IPS-NIHi7 (cell line): Measurements from ENCODE around the gene MYH9.
"Not testable (repeated sequence)": the region's sequence is repeated elsewhere in the genome, so short reads cannot be mapped to it uniquely, and the experiment has no call there.

ENCODE experiments used
- DNase-seq: peaks from one replicate; pipeline ENCODE4 v3.0.0; 2012; ENCODE audit warnings: mixed read lengths; ENCODE audit errors: extremely low spot score

Gene MYH9

GRCh38 chr22:36413022-36413775, 25.4 kb upstream of the MYH9 start:
- no peak for DNase-seq

GRCh38 chr22:36411589-36412258, 24.0 kb upstream of the MYH9 start:
- no peak for DNase-seq

DNA sequence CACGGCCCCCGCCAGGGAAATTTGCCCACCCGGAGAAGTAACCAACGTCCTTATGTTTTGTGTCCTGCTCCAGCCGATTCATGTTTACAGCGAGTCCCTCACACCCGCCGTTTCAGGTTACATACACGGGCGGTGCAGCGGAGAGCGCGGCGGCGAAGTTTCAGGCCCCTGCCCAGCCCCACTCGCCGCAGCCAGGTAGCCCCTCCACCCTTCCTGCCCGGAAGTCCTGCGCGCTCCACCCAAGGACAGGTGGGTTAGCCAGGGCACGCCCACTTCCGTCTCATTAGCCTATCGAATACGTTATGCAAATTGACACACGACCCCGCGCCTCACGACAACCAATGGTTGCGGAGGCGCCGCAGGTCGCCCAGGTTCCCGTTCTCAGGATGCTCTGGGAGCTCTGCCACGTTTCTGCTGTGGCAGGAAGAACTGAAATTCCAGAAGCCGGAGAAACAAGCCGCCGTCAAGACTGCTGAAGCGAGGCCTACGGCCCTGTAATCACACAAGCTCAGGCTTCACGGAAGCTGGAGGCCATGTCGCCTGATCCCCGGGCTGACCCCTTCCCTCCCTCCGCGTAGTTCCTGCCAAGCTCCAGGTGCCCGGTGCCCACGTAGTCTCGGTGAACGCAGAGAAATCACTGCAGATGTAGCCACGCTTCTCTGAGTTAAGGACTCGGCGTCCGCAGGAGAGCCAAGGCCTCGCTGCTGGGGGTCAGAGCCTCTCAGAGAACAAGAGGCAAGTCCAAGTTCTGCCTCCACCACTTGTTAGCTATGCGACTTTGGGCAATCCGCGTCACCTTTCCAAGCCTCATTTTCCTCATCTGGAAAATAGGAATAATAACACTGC, 22.4 kb upstream of the MYH9 start:
- peak; percentile 98 for DNase-seq

DNA sequence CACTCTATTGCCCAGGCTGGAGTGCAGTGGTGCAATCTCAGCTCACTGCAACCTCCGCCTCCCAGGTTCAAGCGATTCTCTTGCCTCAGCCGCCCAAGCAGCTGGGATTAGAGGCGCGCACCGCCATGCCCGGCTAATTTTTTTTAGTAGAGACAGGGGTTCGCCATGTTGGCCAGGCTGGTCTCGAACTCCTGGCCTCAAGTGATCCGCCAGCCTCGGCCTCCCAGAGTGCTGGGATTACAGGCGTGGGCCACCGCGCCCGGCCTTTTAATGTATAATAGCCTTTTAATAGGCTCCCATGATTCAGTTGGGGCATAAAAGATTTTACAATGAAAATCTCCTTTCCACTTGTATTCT, 21.8 kb upstream of the MYH9 start:
- not testable (repeated sequence) for DNase-seq

GRCh38 chr22:36409056-36409455, 21.3 kb upstream of the MYH9 start:
- no peak for DNase-seq

DNA sequence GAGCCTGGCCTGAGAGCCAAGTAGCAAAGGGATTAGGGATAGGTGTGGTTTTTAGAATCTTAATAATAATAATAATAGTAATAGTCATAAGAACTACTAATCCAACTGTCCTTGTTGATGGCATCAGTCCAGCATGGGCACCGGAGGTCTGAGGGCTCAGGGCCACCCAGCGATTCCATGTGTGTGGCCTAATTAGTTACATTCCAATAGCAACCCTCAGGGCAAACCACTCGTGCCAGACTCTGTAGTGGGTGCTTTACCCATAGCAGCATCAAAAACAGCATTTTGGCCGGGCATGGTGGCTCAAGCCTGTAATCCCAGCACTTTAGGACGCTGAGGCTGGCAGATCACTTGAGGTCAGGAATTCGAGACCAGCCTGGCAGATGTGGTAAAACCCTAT, 19.0 kb upstream of the MYH9 start:
- DNase-seq = no peak

DNA sequence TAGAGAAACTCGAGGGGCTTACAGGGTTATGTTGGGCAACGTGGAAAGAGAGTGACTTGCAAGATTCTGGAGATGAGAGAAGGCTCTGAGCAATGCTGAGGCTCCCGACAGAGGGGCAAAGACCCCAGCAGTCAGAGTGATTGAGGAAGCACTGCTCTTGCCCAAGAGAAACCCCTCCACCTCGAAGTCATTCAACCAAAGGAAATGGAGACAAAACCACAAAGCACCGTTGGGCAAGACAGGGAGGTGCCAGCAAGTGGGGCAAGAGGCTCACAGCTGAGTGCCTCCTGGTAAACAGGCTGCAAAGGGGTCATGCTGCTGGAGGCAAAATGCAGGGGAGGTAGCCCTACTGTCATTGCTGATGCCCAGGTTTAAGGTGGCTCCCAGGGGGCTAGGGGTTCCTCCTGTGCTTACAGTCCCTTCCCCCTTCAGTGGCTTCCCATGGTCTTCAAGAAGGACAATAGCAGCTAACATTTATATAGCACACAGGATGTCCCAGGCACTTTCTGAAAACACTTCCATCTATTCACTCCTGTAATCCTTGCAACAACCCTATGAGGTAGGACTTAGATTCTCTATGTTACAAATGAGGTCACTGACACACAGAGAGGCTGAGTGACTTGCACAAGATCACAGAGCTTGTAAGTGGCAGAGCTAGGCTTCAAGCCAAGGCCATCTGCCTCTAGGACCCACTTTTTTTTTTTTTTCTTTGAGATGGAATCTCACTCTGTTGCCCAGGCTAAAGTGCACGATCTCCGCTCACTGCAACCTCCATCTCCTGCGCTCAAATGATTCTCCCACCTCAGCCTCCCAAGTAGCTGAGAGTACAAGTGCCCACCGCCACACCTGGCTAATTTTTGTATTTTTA, 18.1 kb upstream of the MYH9 start:
- no peak for DNase-seq

- DNase-seq = no peak
These were observed 17.5 kb upstream of the MYH9 start for GRCh38 chr22:36405221-36405661.

- DNase-seq = no peak
These were observed 16.7 kb upstream of the MYH9 start for GRCh38 chr22:36404446-36404845.

GRCh38 chr22:36399472-36399778, 11.7 kb upstream of the MYH9 start:
- DNase-seq = no peak

DNA sequence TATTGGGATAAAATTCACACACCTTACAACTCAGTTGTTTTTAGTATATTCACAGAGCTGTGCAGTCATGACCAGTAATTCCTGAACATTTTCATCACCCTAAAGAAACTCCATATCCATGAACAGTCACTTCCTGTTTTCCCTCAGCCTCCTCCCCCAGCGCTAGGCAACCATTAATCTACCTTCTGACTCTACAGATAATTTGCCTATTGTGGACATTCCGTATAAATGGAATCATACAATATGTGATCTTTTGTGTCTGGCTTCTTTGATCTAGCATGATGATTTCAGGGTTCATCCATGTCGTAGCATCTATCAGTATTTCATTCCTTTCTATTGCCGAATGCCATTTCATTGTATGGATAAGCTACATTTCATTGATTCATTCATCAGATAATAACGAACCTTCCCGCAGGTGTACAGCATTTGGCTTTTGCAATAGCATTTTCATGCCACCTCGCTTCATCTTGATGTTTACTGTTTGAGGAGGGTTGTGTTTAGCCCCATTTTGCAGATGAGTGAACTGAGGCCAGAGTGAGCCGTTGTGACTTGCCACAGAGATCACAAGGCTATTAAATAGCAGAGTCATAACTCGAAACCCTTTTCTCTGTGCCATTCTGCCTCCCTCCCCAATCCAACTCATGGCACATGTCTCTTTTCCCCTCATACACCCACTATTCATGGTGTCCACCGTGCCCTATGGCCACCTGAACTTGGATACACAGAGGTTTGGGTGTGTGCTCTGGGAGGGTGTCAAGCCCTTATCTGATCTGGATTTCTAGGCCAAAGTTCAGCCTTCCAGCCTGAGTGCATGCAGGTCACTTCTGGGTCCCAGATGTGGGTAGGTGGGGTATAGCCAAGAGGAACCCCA, 11.1 kb upstream of the MYH9 start:
- DNase-seq = no peak

DNA sequence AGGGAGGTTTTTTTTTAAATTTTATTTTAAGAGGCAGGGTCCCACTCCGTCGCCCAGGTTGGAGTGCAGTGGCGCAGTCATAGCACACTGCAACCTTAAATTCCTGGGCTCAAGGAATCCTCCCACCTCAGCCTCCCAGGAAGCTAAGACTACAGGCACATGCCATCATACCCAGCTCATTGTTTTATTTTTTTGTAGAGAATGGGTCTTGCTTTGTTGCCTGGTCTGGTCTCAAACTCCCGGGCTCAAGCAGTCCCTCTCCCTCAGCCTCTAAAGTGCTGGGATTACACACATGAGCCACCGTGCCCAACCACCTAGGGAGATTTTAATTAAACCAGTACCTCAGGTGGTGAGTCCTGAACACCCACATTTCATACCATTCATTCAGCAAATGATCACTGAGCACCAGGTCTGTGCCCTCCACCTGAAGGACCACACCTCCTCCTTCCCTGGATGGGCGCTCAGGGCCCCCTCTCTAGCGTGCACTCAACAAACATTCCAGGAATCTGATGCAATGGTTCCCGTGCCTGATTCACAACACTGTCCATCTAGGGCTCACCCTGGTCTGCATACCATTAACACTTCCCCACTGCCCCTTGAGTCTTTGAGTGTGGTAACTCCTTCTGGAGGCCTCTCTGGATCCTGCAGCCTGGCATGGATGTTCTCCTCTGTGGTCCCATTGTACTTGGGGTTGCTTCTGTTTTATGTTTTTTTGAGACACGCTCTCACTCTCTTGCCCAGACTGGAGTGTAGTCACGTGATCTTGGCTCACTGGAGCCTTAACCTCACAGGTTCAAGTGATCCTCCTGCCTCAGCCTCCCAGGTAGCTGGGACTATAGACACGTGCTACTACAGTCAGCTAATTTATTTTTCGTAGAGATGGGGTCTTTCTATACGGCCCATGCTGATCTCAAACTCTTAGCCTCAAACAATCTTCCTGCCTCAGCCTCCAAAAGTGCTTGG, 9.6 kb upstream of the MYH9 start:
- no peak for DNase-seq

DNA sequence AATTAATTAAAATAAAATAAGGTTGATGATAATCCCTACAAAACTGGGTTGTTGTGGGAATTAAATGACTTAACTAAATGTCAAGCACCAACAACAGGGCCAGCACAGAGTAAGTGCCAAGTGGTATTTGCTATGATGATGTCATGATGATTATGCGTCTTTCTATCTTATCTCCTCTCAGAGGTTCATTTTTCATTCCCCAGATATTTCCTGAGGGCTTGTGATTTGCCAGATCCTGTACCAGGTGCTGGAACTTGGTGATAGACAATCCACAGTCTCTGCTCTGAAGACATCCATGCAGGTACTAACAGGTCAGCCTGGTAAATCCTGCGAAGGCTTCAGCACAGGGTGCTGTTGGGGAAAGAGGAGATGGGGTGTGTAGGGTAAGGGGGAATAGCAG, 8.1 kb upstream of the MYH9 start:
- no peak for DNase-seq

- no peak for DNase-seq
These were observed 7.5 kb upstream of the MYH9 start for GRCh38 chr22:36395055-36395849.

GRCh38 chr22:36391638-36392037, 3.9 kb upstream of the MYH9 start:
- DNase-seq = no peak

- DNase-seq = not testable (repeated sequence)
These were observed 1.4 kb upstream of the MYH9 start for GRCh38 chr22:36389122-36389521.

DNA sequence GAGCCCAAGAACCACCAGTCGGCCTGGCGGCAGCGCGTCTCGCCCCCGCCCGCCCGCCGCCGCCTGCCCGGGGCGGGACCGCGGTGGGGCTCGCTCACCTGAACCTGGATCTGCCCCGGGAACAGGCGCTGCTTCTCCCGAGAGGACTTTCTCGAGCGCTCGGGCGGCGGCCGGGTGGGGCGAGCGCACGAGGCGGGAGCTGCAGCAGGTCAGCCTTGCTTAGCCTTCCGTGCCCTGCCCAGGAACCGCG, 133 bp downstream of the MYH9 start:
- no peak for DNase-seq

DNA sequence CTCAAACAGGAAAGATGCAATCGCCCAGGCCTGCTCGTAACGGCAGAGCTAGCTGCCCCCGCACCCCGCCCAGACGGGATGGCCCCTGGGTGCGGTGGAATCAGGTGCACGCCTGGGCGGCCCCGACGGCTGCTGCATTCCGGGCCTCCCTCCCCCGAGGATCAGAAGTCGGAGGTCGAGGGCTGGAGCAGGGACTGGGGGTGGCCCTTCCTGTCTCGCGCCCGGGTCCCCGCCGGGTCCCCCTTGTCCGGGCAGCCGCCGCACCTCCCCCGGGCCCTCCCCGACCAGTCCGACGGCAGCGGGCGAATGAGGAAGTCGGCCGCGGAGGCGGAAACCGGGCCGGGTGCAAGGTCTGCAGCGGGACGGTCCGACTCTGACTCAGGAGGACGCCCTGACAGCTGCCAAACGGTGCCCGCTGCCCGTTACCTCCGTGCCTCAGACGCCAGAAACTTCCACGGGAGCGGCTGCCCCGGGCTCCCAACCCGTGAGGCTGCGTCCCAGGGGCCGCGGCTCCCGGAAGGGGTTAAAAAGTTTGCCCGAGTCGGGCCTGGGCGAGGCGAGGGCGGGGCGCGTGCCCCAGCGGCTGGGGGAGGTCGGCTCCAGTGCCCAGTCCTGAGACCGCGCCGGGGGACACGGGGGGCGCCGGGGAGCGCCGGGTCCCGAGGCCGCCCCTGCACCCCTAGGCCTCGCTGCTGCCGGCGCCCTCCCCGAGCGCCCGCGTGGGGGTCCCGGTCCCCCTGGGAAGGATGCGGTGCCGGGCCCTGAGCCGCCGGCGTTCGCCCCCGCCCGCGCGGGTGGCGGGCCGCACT, 663 bp downstream of the MYH9 start:
- DNase-seq = no peak
